COLO668 (cell line): ENCODE results near the gene THUMPD3.

ENCODE experiments used
- DNase-seq: peaks from one replicate; lab custom pipeline; 2025; ENCODE audit not compliant: unreplicated experiment; lab: John Stamatoyannopoulos, UW

The THUMPD3 gene

GRCh38 chr3:9415485-9416138 lies 52.8 kb downstream of the THUMPD3 start:
- no peak for DNase-seq

GRCh38 chr3:9416139-9416780 lies 53.4 kb downstream of the THUMPD3 start:
- DNase-seq, result no peak

GRCh38 chr3:9420850-9421549 lies 58.1 kb downstream of the THUMPD3 start:
- DNase-seq, result no peak

GRCh38 chr3:9422712-9423424 lies 60.0 kb downstream of the THUMPD3 start:
- peak; percentile 55 for DNase-seq

- no peak for DNase-seq
Observed at GRCh38 chr3:9428411-9428810, 65.6 kb downstream of the THUMPD3 start.

DNA sequence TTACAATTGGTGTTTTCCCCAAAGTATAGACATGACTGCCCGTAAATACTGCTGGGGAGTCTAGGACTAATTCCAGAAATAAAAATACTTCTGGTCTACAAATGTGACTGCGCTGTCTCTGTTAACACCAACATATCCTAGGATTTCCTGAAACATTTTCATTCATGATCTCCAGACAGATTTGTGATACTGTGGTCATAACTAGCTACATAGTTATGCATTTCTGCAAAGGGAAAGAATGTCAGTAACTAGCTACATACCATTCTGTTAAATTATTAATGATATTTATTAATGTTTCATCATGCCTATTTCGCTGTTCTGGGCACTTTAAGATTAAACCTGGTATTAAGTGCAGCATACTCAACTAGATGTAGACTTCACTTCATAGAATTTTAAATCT lies 67.9 kb downstream of the THUMPD3 start:
- DNase-seq, result no peak

DNA sequence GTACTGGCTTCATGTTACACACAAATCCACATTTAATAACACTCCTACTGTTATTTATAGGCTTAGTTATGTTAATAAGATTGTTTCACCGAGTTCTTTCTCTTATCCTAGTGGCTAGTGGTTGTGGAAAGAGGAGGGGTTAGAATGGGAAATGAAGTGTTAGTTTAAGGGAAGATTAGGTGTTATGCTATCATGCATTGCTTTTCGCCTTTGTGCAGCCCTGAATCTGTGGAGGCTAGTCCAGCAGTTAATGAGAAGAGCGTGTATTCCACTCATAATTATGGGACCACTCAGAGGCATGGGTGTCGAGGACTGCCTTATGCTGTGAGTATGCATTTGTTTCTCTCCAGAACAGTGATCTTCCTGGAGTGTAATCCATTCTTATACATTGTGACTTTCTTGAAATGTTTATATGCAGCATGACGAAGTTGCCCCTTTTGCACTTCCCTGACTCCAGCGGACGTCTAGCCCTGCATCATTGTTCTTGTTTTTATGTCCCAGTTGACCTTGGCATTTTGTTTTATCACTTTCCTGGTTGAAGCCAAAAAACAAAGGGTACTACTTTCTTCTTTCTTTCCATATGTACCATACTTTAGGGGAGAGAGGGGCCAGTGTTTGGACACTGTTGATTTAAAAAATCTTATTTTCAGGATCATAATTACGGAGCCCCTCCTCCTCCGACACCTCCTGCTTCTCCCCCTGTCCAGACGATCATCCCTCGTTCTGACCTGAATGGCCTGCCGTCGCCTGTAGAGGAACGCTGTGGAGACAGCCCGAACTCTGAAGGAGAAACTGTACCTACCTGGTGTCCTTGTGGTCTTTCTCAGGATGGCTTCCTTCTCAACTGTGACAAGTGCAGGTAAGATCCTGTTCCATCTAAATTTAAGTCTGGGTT lies 71.0 kb downstream of the THUMPD3 start:
- DNase-seq, result no peak

- DNase-seq, result no peak
Observed at GRCh38 chr3:9435316-9435715, 72.5 kb downstream of the THUMPD3 start.
